HuH-7.5 (cell line): ENCODE results near the gene HM13.
"Not testable (repeated sequence)": the region's sequence is repeated elsewhere in the genome, so short reads cannot be mapped to it uniquely, and the experiment has no call there.

Experiments used
- DNase-seq: peaks from one replicate; pipeline ENCODE4 v3.0.0; 2011; ENCODE audit warnings: low spot score

The HM13 gene

GRCh38 chr20:31502884-31503673, 11.2 kb upstream of the HM13 start:
- peak; percentile 80 for DNase-seq

DNA sequence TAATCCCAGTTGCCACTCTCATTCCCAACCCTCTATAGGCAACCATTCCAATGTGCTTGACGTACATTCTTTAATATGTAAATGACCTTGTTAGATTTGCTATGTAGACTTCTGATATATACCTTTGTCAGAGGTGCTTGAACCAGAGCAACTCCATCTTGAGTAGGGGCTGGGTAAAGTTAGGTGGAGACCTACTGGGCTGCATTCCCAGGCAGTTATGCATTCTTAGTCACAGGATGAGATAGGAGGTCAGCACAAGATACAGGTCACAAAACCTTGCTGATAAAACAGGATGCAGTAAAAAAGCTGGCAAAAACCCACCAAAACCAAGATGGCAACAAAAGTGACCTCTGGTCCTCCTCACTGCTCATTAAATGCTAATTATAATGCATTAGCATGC, 8.3 kb upstream of the HM13 start:
- no peak for DNase-seq

DNA sequence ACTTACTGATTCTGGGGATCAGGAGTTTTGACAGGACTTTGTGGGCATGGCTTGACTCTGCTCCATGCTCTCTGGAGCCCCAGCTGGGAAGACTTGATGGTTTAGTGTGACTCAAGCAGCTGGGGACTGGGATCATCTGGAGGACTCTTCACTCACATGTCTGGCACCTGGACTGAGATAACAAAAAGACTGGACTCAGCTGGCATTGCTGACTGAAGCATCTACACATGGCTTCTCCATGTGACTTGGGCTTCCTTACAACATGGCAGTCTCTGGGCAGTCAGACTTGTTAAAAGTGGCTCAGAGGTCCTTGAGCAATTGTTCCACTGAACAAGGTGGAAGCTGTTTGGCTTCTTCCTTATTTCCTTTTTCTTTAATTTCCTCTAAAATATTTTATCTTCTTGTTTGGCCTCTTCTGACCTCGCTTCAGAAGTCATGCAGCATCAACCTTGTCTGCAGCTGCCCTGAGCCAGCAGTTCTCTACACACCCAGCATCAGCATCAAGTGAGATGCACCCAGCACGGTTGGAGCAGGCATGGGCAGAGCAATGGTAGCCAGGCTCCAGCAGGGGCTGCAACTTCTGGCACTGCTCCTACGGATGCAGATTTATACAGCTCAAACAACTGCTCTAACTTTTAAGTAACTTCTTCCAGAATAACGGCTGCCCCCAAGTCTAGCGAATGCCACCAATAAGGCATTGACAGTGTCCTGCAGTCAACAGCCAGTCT, 5.6 kb upstream of the HM13 start:
- no peak for DNase-seq

- DNase-seq, result no peak
These were observed 981 bp downstream of the HM13 start for GRCh38 chr20:31515072-31515774.

DNA sequence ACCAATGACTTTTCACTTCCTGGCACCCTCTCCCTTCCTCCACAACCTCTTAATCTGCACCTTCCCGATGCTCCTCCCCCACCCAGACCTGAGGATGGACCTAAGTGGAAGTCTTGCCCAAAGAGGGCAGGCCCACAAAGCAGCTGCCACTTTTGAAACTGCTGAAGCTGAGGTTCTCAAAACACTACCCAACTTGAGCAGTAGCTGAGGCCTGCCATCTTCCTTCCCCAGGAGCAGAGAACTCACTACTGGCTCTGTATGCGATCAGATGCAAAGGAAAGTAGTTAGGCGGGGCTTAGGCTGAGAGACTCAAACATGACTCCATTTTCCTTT, 1.5 kb downstream of the HM13 start:
- no peak for DNase-seq

GRCh38 chr20:31516166-31516565, 1.9 kb downstream of the HM13 start:
- DNase-seq, result no peak

DNA sequence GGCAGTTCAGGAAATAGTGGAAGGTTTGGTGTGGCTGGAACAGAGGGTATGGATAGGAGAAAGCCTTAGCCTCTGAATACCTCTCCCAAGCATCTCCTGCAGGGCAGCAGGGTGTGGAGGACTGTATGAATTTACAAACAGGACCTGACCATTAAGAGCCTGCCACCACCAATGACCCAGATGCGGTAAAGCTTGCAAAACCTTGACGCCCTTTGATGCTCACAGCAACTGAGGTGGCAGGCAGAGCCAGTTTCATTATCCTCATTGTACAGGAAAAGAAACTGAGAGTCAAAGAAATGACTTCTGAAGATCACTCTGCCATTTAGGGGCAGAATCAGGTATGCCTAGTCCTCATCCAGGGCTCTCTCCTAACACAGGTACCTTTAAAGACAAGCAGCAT, 2.4 kb downstream of the HM13 start:
- no peak for DNase-seq

GRCh38 chr20:31517373-31517772, 3.1 kb downstream of the HM13 start:
- DNase-seq, result peak; percentile 60

GRCh38 chr20:31521267-31521666, 7.0 kb downstream of the HM13 start:
- DNase-seq, result not testable (repeated sequence)

DNA sequence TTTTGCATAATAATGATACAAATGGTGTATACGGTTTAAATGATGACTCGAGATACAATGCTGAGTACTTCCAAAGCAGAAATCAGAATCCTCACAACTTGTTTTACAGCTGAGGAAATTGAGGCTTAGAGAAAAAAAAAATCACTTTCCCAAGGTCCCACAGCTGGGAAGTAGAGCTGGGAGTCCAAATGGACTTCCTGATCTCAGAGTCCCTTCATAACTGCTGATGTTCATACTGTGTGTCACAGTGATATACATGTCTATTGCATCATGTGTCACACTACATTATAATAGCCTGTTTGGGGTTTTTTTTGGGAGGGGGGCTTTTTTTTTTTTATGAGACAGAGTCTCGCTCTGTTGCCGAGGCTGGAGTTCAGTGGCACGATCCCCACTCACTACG, 8.5 kb downstream of the HM13 start:
- DNase-seq, result no peak

DNA sequence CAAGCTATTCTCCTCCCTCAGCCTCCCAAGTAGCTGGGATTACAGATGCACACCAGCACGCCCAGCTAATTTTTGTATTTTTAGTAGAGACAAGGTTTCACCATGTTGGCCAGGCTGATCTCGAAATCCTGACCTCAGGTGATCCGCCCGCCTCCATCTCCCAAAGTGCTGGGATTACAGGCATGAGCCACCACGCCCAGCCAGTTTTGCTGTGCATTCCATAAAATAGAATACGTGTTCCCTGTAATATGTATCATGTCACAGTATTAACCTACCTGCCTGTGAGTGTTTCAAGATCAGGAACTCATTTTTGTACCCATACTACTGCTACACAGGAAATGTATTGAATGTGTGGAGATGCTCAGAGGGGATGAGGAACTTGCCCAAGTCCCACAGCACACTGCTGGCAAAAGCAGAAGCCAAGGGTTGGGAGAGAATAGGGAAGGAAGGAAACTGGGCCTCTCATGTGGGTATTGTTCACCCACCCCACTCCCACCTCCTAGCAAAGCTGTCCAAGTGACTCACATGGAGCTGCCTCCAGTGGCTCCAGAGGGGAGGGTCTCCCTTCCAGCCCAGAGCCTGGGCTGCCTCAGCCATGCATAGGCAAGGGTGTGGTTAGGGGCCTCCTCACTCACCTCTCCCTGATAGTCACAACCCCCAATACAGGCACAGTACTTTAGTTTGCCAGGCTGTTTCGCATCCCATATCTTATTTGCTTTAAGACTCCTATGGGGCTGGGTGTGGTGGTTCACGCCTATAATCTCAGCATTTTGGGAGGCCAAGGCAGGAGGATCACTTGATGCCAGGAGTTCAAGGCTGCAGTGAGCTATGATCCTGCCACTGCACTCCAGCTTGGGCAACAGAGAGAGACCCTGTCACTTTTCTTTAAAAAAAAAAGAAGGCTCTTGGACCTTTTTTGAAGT, 9.4 kb downstream of the HM13 start:
- DNase-seq, result no peak

DNA sequence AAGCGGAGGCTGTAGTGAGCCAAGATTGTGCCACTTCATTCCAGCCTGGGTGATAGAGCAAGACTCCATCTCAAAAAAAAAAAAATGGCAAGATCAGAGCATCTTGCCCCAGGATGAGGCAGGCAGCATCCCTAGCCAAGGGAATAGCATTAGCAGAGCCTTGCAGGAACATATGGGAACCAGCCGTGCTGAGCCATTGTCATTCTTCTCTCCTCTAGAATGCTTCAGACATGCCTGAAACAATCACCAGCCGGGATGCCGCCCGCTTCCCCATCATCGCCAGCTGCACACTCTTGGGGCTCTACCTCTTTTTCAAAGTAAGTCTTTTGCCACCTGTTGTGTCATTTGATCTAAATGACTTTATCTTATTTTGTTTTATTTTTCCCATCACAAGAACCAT, 13.0 kb downstream of the HM13 start:
- no peak for DNase-seq

GRCh38 chr20:31535298-31535697, 21.1 kb downstream of the HM13 start:
- no peak for DNase-seq

- DNase-seq, result no peak
These were observed 22.3 kb downstream of the HM13 start for GRCh38 chr20:31536575-31536974.

DNA sequence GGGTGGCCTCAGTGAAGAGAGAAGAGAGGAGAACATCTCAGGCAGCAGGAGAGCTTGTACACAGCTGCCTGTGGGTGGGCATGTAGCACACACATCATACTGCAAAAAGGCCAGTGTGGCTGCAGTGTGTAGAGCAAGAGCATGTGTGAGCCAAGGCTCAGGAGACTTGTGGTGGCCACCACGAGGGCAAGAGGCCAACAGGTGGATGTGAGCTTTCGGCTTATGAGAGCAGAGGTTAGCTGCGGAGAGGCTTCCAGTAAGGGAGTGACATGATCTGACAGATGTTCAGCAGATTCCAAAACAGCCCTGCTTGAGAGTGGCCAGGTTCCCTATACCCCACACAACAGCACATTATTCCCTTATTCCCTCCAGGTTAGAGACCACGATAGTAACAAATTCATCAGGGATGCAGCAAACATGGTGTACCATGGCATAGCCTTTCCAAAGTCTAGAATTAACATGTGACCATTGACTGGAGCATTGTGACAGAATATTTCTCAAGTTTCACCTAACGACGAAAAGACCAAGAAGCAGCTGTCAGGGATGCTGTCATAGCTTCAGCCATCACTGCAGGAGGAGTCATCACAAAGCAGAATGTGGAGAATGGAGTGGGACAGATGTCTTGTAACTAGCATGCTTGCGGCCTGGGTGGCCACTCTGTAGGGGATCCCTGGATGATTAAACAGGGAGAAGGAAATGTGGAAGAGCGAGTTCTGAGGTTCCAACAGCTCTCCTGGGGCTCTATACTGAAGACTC, 23.1 kb downstream of the HM13 start:
- DNase-seq, result no peak

- no peak for DNase-seq
These were observed 23.6 kb downstream of the HM13 start for GRCh38 chr20:31537890-31538289.

GRCh38 chr20:31538326-31538725, 24.1 kb downstream of the HM13 start:
- no peak for DNase-seq

GRCh38 chr20:31539636-31540035, 25.4 kb downstream of the HM13 start:
- not testable (repeated sequence) for DNase-seq

- no peak for DNase-seq
These were observed 26.2 kb downstream of the HM13 start for GRCh38 chr20:31540406-31540805.

DNA sequence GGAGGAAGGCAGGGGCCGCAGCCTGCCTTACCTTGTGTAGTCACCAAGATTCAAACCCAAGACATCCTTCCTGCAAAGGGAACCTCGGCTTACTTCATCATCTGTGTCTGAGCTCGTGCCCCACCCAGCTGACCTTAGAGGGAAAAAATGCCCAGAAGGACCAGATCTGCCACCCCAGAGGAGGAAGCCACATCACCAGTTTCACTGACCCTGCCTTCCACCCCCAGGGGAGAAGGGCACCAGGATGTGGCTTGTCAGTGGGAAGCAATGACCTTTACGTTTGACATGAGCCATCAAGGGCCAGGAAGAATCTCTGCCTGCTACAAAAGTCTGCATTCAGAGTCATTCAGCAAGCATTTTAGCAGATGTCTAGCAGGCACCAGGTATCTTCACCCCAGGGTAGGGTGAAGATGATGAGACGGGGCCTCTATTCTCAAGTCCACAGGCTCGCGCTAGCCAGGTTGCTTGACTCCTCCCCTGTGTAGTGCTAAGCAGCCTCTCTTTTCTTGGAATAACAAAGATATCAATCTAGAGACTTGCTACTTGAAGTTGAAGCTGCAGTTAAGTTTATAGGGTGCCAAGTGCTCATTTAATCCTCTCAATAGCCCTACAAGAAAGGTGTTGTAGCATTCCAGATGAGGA, 28.1 kb downstream of the HM13 start:
- DNase-seq, result no peak

- no peak for DNase-seq
These were observed 28.7 kb downstream of the HM13 start for GRCh38 chr20:31542963-31543362.
